ENCODE measurements around the gene PCDHGA3. TPM values are rescaled to one million over a fixed set of nuclear protein-coding genes. Genes with fewer than 3 reads are reported as not detected.

Gene PCDHGA3
- total and polyA plus RNA-seq, 2 of the 13 experiments (the other 11 are each of a cell fraction or from before 2014, with no cell fraction given), result 0.05 TPM; not detected in 1

DNA sequence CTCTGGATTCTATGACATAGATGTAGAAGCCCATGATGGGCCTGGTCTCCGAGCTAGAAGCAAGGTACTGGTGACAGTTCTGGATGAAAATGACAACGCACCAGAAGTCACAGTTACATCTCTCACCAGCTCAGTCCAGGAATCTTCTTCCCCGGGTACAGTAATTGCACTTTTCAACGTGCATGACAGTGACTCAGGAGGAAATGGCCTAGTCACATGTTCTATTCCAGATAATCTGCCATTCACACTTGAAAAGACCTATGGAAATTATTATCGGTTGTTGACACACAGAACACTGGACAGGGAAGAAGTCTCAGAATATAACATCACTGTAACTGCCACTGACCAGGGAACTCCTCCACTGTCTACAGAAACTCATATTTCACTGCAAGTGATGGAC is 12.5 kb downstream of the PCDHGA3 start:
- no peaks in the 10 kb centered on the region for H4K20me1 ChIP-seq (ENCODE audit: insufficient read depth, low read length)
- in situ Hi-C loops (cut with HindIII; ENCODE audit: extremely low pct_ligation_motif_present, low pct_unique_long_range_greater_than_20kb), result loop anchor here (10.0 kb wide), 1 partner anchor 169 kb away; no protein-coding TSS in a partner anchor
- 31% methylated on average over 4 of the region's 5 CpGs for WGBS (ENCODE audit: low lambda C conversion rate)
- H3K79me2 ChIP-seq (ENCODE audit: insufficient read depth, low read length), result no peaks in the 10 kb centered on the region
- H3K4me3 ChIP-seq (replicated peaks in 1 of 3; ENCODE audit: insufficient read depth in 1 of 3, low read depth in 2 of 3, low read length in 3 of 3), result no peak overlapping the region
- H3K9ac ChIP-seq (ENCODE audit: insufficient read depth, low read depth, low read length), result no peak overlapping the region
- H3K9me3 ChIP-seq (ENCODE audit: low read length), result peaks cover 26% of the 10 kb centered on the region
- POLR2A ChIA-PET, result no interaction called here
- no peak for FAIRE-seq
- no TSS peak for BruUV-seq (replicated peaks)
- DNase-seq (ENCODE audit: low spot score), result no peak
- H3K36me3 ChIP-seq (replicated peaks in 1 of 2; ENCODE audit: control insufficient read depth in 1 of 2, insufficient read depth in 2 of 2, low read length in 2 of 2), result no peaks in the 10 kb centered on the region
- TF ChIP-seq PCBP1 (IDR thresholded peaks at IDR 0.05; ENCODE audit: borderline replicate concordance, low read depth, low read length) (no peak), REL (CRISPR knock-in tag; conservative IDR thresholded peaks at IDR 0.05) (no peak), ZNF761 (CRISPR knock-in tag; conservative IDR thresholded peaks at IDR 0.05) (no peak), MXD4 (CRISPR knock-in tag; IDR thresholded peaks at IDR 0.05) (no peak), RNF219 (CRISPR knock-in tag; IDR thresholded peaks at IDR 0.05) (no peak), ZNF646 (CRISPR knock-in tag; IDR thresholded peaks at IDR 0.05) (no peak), CEBPZ (IDR thresholded peaks at IDR 0.05; ENCODE audit: low read length) (no peak), ZNF891 (CRISPR knock-in tag; IDR thresholded peaks at IDR 0.05) (no peak)
- TF ChIP-seq, protein P1, sequence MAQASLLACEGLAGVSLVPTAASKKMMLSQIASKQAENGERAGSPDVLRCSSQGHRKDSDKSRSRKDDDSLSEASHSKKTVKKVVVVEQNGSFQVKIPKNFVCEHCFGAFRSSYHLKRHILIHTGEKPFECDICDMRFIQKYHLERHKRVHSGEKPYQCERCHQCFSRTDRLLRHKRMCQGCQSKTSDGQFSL (CRISPR knock-in tag; IDR thresholded peaks at IDR 0.05), result no peak
- TF ChIP-seq, protein P2, sequence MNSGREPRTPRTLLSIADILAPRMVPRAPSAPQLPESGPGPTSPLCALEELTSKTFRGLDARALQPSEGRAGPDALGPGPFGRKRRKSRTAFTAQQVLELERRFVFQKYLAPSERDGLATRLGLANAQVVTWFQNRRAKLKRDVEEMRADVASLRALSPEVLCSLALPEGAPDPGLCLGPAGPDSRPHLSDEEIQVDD (CRISPR knock-in tag; IDR thresholded peaks at IDR 0.05; ENCODE audit: borderline replicate concordance), result no peak
- H2AFZ ChIP-seq (ENCODE audit: low read length), result no peak overlapping the region
- no peak overlapping the region for H3K4me2 ChIP-seq (ENCODE audit: low read depth, low read length)
- H3K4me1 ChIP-seq (ENCODE audit: insufficient read depth, low read length), result no peaks in the 10 kb centered on the region
- H3K27ac ChIP-seq (ENCODE audit: extremely low read length, insufficient read depth, low read length), result no peak overlapping the region
- intact Hi-C loops (cut with micrococcal nuclease; ENCODE audit: unreplicated experiment), result loop anchor here (10.0 kb wide), 1 partner anchor 169 kb away; no protein-coding TSS in a partner anchor
- no peak for ATAC-seq
- no peaks in the 10 kb centered on the region for H3K27me3 ChIP-seq (ENCODE audit: control insufficient read depth in 1 of 2, insufficient read depth in 2 of 2, low read length in 2 of 2)
- CTCF ChIA-PET (ENCODE audit: low intra/inter-chr PET ratio, low total read pairs), result no interaction called here

All from HepG2 (cell line).